DND-41 (cell line): ENCODE data around the gene EYA4.

Experiments
- ATAC-seq: fragments of 200-7000 bp; cut with Tn5 transposase; 3 replicates; pipeline ENCODE4 v1.9.1; 2021; ENCODE audit warnings: low read depth; ENCODE audit not compliant: insufficient read depth
- DNase-seq: peaks from one replicate; pipeline ENCODE4 v3.0.0-alpha.2; 2020
- H2AFZ ChIP-seq: 2 replicates; pipeline ENCODE4 v1.6.0; 2012; ENCODE audit warnings: low read depth, low read length
- H3K27ac ChIP-seq: 2 replicates; pipeline ENCODE4 v1.5.1; 2012; ENCODE audit warnings: low read length, inconsistent platforms
- H3K27me3 ChIP-seq: fragments of 200-600 bp; sonication (generic); 2 replicates; pipeline ENCODE4 v1.6.0; 2012; ENCODE audit warnings: low read length, mild to moderate bottlenecking, inconsistent platforms; ENCODE audit not compliant: insufficient read depth, poor library complexity
- H3K36me3 ChIP-seq: 2 replicates; pipeline ENCODE4 v1.5.1; 2012; ENCODE audit warnings: low read length, inconsistent platforms; ENCODE audit not compliant: insufficient read depth
- H3K4me1 ChIP-seq: 2 replicates; pipeline ENCODE4 v1.5.1; 2012; ENCODE audit warnings: mild to moderate bottlenecking, low read length; ENCODE audit not compliant: insufficient read depth
- H3K4me2 ChIP-seq: 2 replicates; pipeline ENCODE4 v1.6.0; 2012; ENCODE audit warnings: mild to moderate bottlenecking, moderate library complexity, low read length, inconsistent platforms; ENCODE audit not compliant: insufficient read depth
- H3K4me3 ChIP-seq, 2 experiments: fragments of 200-600 bp in 1 of 2; shearing (Covaris generic) in 1 of 2; 2 replicates each; pipeline ENCODE4 v1.5.1; 2012 to 2016; ENCODE audit warnings: inconsistent platforms in 2 of 2, low read length in 2 of 2, mild to moderate bottlenecking in 2 of 2, low read depth in 1 of 2, moderate library complexity in 1 of 2
- H3K79me2 ChIP-seq: 2 replicates; pipeline ENCODE4 v1.6.0; 2012; ENCODE audit warnings: low read length, inconsistent platforms; ENCODE audit not compliant: insufficient read depth
- H3K9ac ChIP-seq: 2 replicates; pipeline ENCODE4 v1.6.0; 2012; ENCODE audit warnings: low read depth, mild to moderate bottlenecking, inconsistent platforms, low read length, moderate library complexity
- H3K9me3 ChIP-seq: 2 replicates; pipeline ENCODE4 v1.5.1; 2012; ENCODE audit warnings: low read length, moderate library complexity, mild to moderate bottlenecking, inconsistent platforms; ENCODE audit not compliant: insufficient read depth, severe bottlenecking
- H4K20me1 ChIP-seq: 2 replicates; pipeline ENCODE4 v1.6.0; 2012; ENCODE audit warnings: low read length; ENCODE audit not compliant: insufficient read depth
- CTCF ChIP-seq: IDR thresholded peaks from 2 replicates; pipeline ENCODE4 v1.5.1; 2012; ENCODE audit warnings: borderline replicate concordance, low read length, moderate library complexity, mild to moderate bottlenecking; ENCODE audit not compliant: poor library complexity, severe bottlenecking; ENCODE audit errors: extremely low read depth
- EZH2 ChIP-seq: IDR thresholded peaks from 3 replicates; pipeline ENCODE4 v1.6.1; 2012; ENCODE audit warnings: borderline replicate concordance, low read depth, mild to moderate bottlenecking, moderate library complexity, low read length, inconsistent platforms; ENCODE audit not compliant: severe bottlenecking

The EYA4 gene

DNA sequence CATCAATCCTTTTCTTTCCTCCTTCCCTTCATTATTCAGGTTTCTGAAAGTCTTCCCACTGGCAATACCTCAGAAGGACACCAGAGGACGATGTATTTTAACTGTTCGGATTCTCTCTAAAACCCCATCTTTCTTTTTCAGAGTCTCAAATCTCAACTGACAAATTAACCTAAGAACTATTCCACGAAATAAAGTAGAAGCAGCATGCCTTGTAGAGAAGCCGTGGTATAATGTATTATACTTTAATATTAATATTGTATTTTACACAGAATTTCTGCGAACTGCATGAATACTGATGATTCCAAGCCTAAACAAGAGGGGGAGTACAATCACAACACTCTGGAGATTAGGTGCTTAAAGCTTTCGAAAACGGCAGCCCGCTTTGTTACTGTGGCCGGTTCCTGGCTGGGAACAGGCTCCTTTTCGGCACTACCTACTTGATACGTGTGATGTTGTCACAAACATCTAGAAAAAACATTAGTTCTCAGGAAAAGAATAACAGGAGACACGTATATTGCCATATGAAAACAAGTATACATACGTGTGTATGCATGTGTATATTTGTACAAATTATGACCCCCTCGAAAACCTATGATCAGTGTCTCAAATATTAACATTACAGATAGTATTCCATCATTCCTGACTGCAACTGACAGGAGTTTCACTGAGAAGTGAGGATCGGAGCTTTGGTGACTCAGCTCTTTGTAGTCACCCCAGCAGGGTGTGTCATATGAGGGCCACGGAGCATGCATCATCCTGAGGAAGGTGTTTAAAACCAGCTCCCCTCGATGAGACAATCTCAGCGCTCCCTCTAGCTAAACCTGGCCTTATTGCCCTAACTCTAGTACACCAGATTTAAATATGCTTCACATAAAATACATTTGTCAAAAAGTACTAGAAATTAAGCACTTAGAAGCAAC, 328.1 kb downstream of the EYA4 start:
- H3K4me2 ChIP-seq: no peak overlapping the region
- no peaks in the 10 kb centered on the region for H3K79me2 ChIP-seq
- H3K4me3 ChIP-seq: no peak overlapping the region
- TF ChIP-seq CTCF (peak; percentile 61), EZH2 (no peak)
- no peaks in the 10 kb centered on the region for H3K4me1 ChIP-seq
- no peak overlapping the region for H3K27ac ChIP-seq
- no peak overlapping the region for H3K9ac ChIP-seq
- no peaks in the 10 kb centered on the region for H4K20me1 ChIP-seq
- DNase-seq (no peak), ATAC-seq (no peak)
- H3K27me3 ChIP-seq: no peaks in the 10 kb centered on the region
- no peaks in the 10 kb centered on the region for H3K9me3 ChIP-seq
- H2AFZ ChIP-seq: no peak overlapping the region
- no peaks in the 10 kb centered on the region for H3K36me3 ChIP-seq

DNA sequence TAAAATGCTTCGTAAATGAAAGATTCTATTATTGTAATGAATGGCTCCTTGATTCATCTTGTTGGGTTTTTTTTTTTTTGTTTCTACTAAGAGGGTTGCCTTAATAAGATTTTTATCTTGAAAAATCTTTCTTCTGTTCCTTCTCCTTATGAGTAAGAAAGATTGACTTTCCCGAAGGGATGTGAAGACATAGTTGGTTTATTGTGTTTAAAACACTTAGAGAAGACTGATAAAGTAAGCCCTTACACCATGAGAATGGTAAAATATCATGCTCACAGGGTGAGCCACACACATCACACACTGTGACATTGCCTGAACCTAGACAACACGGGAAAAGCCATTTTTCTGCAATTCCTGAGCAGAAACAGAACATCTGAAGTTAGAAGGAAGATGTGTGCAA, 330.5 kb downstream of the EYA4 start:
- Histone ChIP-seq H3K4me1 (no peaks in the 10 kb centered on the region), H3K27me3 (no peaks in the 10 kb centered on the region), H3K79me2 (no peaks in the 10 kb centered on the region), H3K4me3 (no peak overlapping the region), H2AFZ (no peak overlapping the region), H3K9me3 (no peaks in the 10 kb centered on the region), H3K9ac (no peak overlapping the region), H3K36me3 (no peaks in the 10 kb centered on the region), H3K4me2 (no peak overlapping the region), H4K20me1 (no peaks in the 10 kb centered on the region), H3K27ac (no peak overlapping the region)
- ATAC-seq (no peak), DNase-seq (no peak)
- no peak for TF ChIP-seq EZH2
- TF ChIP-seq CTCF: no peak

- H3K4me3 ChIP-seq: no peak overlapping the region
- no peak overlapping the region for H3K4me2 ChIP-seq
- H4K20me1 ChIP-seq: no peaks in the 10 kb centered on the region
- ATAC-seq (no peak), DNase-seq (no peak)
- no peaks in the 10 kb centered on the region for H3K4me1 ChIP-seq
- H3K36me3 ChIP-seq: no peaks in the 10 kb centered on the region
- H3K9me3 ChIP-seq: no peaks in the 10 kb centered on the region
- no peaks in the 10 kb centered on the region for H3K79me2 ChIP-seq
- H3K9ac ChIP-seq: no peak overlapping the region
- TF ChIP-seq EZH2 (no peak), CTCF (no peak)
- H3K27me3 ChIP-seq: no peaks in the 10 kb centered on the region
- H2AFZ ChIP-seq: no peak overlapping the region
- no peak overlapping the region for H3K27ac ChIP-seq
Observed at GRCh38 chr6:133577851-133578250, 336.7 kb downstream of the EYA4 start.
